Mesenchymal stem cell (in vitro differentiated cells and primary cell): ENCODE results near the gene FIGN.

ENCODE experiments used
- DNase-seq: peaks from one replicate; pipeline ENCODE4 v3.0.0-alpha.2; 2013
- H2AFZ ChIP-seq: one replicate; pipeline ENCODE4 v1.6.1; 2013; ENCODE audit warnings: low read depth, mild to moderate bottlenecking, control low read depth, inconsistent platforms, low read length, moderate library complexity
- H2AK5ac ChIP-seq: 2 replicates; pipeline ENCODE4 v1.6.1; 2013; ENCODE audit warnings: low read length, moderate library complexity, mild to moderate bottlenecking, inconsistent platforms; ENCODE audit not compliant: severe bottlenecking
- H2BK120ac ChIP-seq: one replicate; pipeline ENCODE4 v1.6.1; 2013; ENCODE audit warnings: low read depth, mild to moderate bottlenecking, inconsistent platforms, low read length, moderate library complexity
- H2BK12ac ChIP-seq, 2 experiments: one replicate each; pipeline ENCODE4 v1.6.1; 2013; ENCODE audit warnings: inconsistent platforms in 2 of 2, low read length in 2 of 2, mild to moderate bottlenecking in 2 of 2, moderate library complexity in 2 of 2, control low read depth in 1 of 2
- H2BK15ac ChIP-seq: one replicate; pipeline ENCODE4 v1.6.1; 2013; ENCODE audit warnings: mild to moderate bottlenecking, low read depth, inconsistent platforms; ENCODE audit not compliant: poor library complexity, severe bottlenecking
- H2BK5ac ChIP-seq: 2 replicates; pipeline ENCODE4 v1.6.1; 2013; ENCODE audit warnings: low read depth, mild to moderate bottlenecking, low read length, control low read depth, inconsistent platforms; ENCODE audit not compliant: poor library complexity, severe bottlenecking
- H3K14ac ChIP-seq, 2 experiments: one replicate each; pipeline ENCODE4 v1.6.1; 2013; ENCODE audit warnings: inconsistent platforms in 2 of 2, low read length in 2 of 2, control low read depth in 1 of 2, mild to moderate bottlenecking in 1 of 2, moderate library complexity in 1 of 2
- H3K18ac ChIP-seq, 2 experiments: one replicate each; pipeline ENCODE4 v1.6.1; 2013; ENCODE audit warnings: inconsistent platforms in 2 of 2, low read length in 2 of 2, control low read depth in 1 of 2, low read depth in 1 of 2, mild to moderate bottlenecking in 1 of 2
- H3K23ac ChIP-seq, 2 experiments: one replicate each; pipeline ENCODE4 v1.6.1; 2013; ENCODE audit warnings: inconsistent platforms in 2 of 2, low read length in 2 of 2, mild to moderate bottlenecking in 2 of 2, moderate library complexity in 2 of 2, control low read depth in 1 of 2
- H3K27ac ChIP-seq: 2 replicates; pipeline ENCODE4 v1.5.1; 2013; ENCODE audit warnings: mild to moderate bottlenecking, moderate library complexity, low read length, control low read depth, inconsistent platforms; ENCODE audit not compliant: poor library complexity, severe bottlenecking
- H3K27me3 ChIP-seq, 2 experiments: 2 replicates each; pipeline versions ENCODE4 v1.6.1 to v1.7.0; 2013; ENCODE audit warnings: low read length in 2 of 2, mild to moderate bottlenecking in 2 of 2, moderate library complexity in 2 of 2, control low read depth in 1 of 2, inconsistent platforms in 1 of 2; ENCODE audit not compliant: control insufficient read depth in 1 of 2, insufficient read depth in 1 of 2
- H3K36me3 ChIP-seq, 2 experiments: 2 replicates each; pipeline versions ENCODE4 v1.6.1 to v1.7.0; 2013; ENCODE audit warnings: low read length in 2 of 2, control low read depth in 1 of 2, inconsistent platforms in 1 of 2, low read depth in 1 of 2, mild to moderate bottlenecking in 1 of 2; ENCODE audit not compliant: insufficient read depth in 2 of 2, control insufficient read depth in 1 of 2
- H3K4ac ChIP-seq, 2 experiments: one replicate each; pipeline ENCODE4 v1.6.1; 2013; ENCODE audit warnings: inconsistent platforms in 2 of 2, low read length in 2 of 2, mild to moderate bottlenecking in 2 of 2, moderate library complexity in 2 of 2, control low read depth in 1 of 2, low read depth in 1 of 2
- H3K4me1 ChIP-seq: 2 replicates; pipeline ENCODE4 v1.6.1; 2013; ENCODE audit warnings: low read depth, low read length, control low read depth; ENCODE audit not compliant: control insufficient read depth, insufficient read depth
- H3K4me2 ChIP-seq: 2 replicates; pipeline ENCODE4 v1.6.1; 2013; ENCODE audit warnings: low read length, mild to moderate bottlenecking, inconsistent platforms; ENCODE audit not compliant: poor library complexity, severe bottlenecking
- H3K4me3 ChIP-seq, 2 experiments: 2 replicates each; pipeline versions ENCODE4 v1.5.1 to v1.7.0; 2013; ENCODE audit warnings: low read length in 2 of 2, mild to moderate bottlenecking in 2 of 2, control low read depth in 1 of 2, low read depth in 1 of 2; ENCODE audit not compliant: insufficient read depth in 1 of 2
- H3K79me1 ChIP-seq: replicated peaks from 2 replicates; pipeline ENCODE4 v1.6.1; 2013; ENCODE audit warnings: mild to moderate bottlenecking, control low read depth, low read length, inconsistent platforms; ENCODE audit not compliant: poor library complexity, severe bottlenecking
- H3K9ac ChIP-seq: 2 replicates; pipeline ENCODE4 v1.7.0; 2013; ENCODE audit warnings: mild to moderate bottlenecking, low read length, moderate library complexity
- H3K9me3 ChIP-seq: 2 replicates; pipeline ENCODE4 v1.7.0; 2013; ENCODE audit warnings: mild to moderate bottlenecking, low read length; ENCODE audit not compliant: control insufficient read depth
- H4K8ac ChIP-seq: one replicate; pipeline ENCODE4 v1.6.1; 2013; ENCODE audit warnings: inconsistent platforms, mild to moderate bottlenecking, low read length, moderate library complexity
- H4K91ac ChIP-seq: one replicate; pipeline ENCODE4 v1.6.1; 2013; ENCODE audit warnings: mild to moderate bottlenecking, low read length, inconsistent platforms
- WGBS: methylation state at CpG from one replicate; pipeline ENCODE4 v1.1.7; 2013; ENCODE audit warnings: mixed read lengths; 5-methylcytosine and 5-hydroxymethylcytosine counted together

The FIGN gene

GRCh38 chr2:163558251-163559021 is 177.4 kb downstream of the FIGN start:
- Histone ChIP-seq H2BK12ac (no peak overlapping the region), H2BK5ac (no peak overlapping the region), H3K4me2 (no peak overlapping the region), H3K4ac (no peak overlapping the region), H2AK5ac (peak overlapping the region; percentile 99), H3K27ac (no peak overlapping the region), H3K14ac (no peak overlapping the region), H3K9ac (no peak overlapping the region), H2BK120ac (no peak overlapping the region), H4K8ac (no peak overlapping the region), H3K4me1 (no peaks in the 10 kb centered on the region), H4K91ac (no peak overlapping the region), H3K36me3 (no peaks in the 10 kb centered on the region), H3K27me3 (no peaks in the 10 kb centered on the region), H3K9me3 (no peaks in the 10 kb centered on the region), H2BK15ac (no peak overlapping the region), H3K4me3 (no peak overlapping the region), H3K79me1 (no peaks in the 10 kb centered on the region), H2AFZ (no peak overlapping the region), H3K18ac (no peak overlapping the region), H3K23ac (no peak overlapping the region)
- WGBS, result 81% methylated on average over 8 of the region's 8 CpGs
- no peak for DNase-seq

- Histone ChIP-seq H4K8ac (no peak overlapping the region), H3K4me3 (no peak overlapping the region), H3K36me3 (no peaks in the 10 kb centered on the region), H4K91ac (no peak overlapping the region), H3K9me3 (no peaks in the 10 kb centered on the region), H3K14ac (no peak overlapping the region), H2AK5ac (no peak overlapping the region), H2BK120ac (no peak overlapping the region), H3K27me3 (no peaks in the 10 kb centered on the region), H3K18ac (no peak overlapping the region), H2BK12ac (no peak overlapping the region), H3K79me1 (no peaks in the 10 kb centered on the region), H2BK5ac (no peak overlapping the region), H3K4me1 (no peaks in the 10 kb centered on the region), H3K4me2 (no peak overlapping the region), H3K23ac (no peak overlapping the region), H2AFZ (no peak overlapping the region), H2BK15ac (no peak overlapping the region), H3K4ac (no peak overlapping the region), H3K9ac (no peak overlapping the region), H3K27ac (peak overlapping the region; percentile 96)
- DNase-seq, result no peak
- WGBS, result 100% methylated on average over 1 of the region's 2 CpGs
Measured at GRCh38 chr2:163556511-163556910, 179.3 kb downstream of the FIGN start.

- Histone ChIP-seq H3K4me2 (no peak overlapping the region), H3K18ac (no peak overlapping the region), H3K27me3 (no peaks in the 10 kb centered on the region), H3K14ac (no peak overlapping the region), H3K4ac (no peak overlapping the region), H3K9ac (no peak overlapping the region), H2BK5ac (no peak overlapping the region), H3K27ac (peak overlapping the region; percentile 96), H3K36me3 (no peaks in the 10 kb centered on the region), H3K4me1 (no peaks in the 10 kb centered on the region), H3K23ac (no peak overlapping the region), H3K9me3 (no peaks in the 10 kb centered on the region), H2AK5ac (no peak overlapping the region), H2AFZ (no peak overlapping the region), H3K79me1 (no peaks in the 10 kb centered on the region), H3K4me3 (no peak overlapping the region), H4K8ac (no peak overlapping the region), H2BK12ac (no peak overlapping the region), H2BK15ac (no peak overlapping the region), H4K91ac (no peak overlapping the region), H2BK120ac (no peak overlapping the region)
- DNase-seq, result no peak
- WGBS, result no CpG with 5 or more reads among the region's 3 CpGs
Measured at GRCh38 chr2:163554864-163555263, 180.9 kb downstream of the FIGN start.

DNA sequence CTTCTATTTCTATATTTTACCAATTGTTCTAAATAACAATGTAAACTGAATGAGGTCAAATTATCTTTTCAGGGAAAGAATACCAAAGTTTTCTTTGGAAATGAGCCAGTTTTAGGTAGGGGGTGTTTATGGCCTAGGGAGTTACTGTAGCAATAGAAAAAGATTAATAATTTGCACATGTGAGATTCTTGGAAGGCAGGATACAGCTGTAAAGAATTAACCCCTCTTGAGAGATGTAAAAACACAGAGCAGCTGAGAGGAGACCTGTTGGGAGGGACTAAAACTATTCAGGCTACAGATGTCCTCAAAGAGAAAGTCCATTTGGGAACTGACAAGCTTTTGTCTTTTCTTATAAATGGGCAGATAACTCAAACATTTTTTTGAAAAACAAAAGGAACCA is 182.2 kb downstream of the FIGN start:
- Histone ChIP-seq H3K27ac (peak overlapping the region; percentile 76), H4K8ac (no peak overlapping the region), H3K9me3 (no peaks in the 10 kb centered on the region), H2AK5ac (no peak overlapping the region), H3K23ac (no peak overlapping the region), H3K27me3 (no peaks in the 10 kb centered on the region), H3K18ac (no peak overlapping the region), H4K91ac (no peak overlapping the region), H2BK120ac (no peak overlapping the region), H3K14ac (no peak overlapping the region), H2BK5ac (no peak overlapping the region), H3K4me2 (no peak overlapping the region), H3K4me3 (no peak overlapping the region), H2AFZ (no peak overlapping the region), H2BK12ac (no peak overlapping the region), H3K36me3 (no peaks in the 10 kb centered on the region), H3K4ac (no peak overlapping the region), H2BK15ac (no peak overlapping the region), H3K9ac (no peak overlapping the region), H3K79me1 (no peaks in the 10 kb centered on the region), H3K4me1 (no peaks in the 10 kb centered on the region)
- DNase-seq, result no peak
